C4-2B (cell line): ENCODE measurements around the gene USP50.
"Not testable (repeated sequence)": the region's sequence is repeated elsewhere in the genome, so short reads cannot be mapped to it uniquely, and the experiment has no call there.

Source experiments
- H3K27ac ChIP-seq: fragments of 450-650 bp; 2 replicates; pipeline ENCODE4 v1.5.1; 2017
- ZFX ChIP-seq: fragments of 450-650 bp; IDR thresholded peaks from 2 replicates; pipeline ENCODE4 v1.6.1; 2017
- TF ChIP-seq, protein P1 (sequence below): fragments of 450-650 bp; conservative IDR thresholded peaks from 2 replicates; pipeline ENCODE4 v1.5.1; 2017; ENCODE audit warnings: mild to moderate bottlenecking

USP50 gene

DNA sequence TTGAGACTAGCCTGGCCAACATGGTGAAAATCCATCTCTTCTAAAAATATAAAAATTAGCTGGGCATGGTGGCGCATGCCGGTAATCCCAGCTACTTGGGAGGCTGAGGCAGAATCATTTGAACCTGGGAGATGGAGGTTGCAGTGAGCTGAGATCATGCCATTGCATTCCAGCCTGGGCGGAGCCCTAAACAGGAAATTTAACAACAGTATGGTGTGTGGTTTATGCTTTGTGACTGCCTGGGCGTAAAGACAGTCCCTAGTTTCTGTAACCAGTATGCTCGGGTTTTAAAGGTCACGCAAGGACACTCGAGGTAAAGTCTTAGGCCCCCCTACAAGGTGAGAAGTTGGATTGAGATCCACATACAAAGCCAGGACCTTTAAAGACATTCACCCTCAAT is 43.3 kb downstream of the USP50 start:
- no peak for TF ChIP-seq ZFX
- TF ChIP-seq, protein P1, sequence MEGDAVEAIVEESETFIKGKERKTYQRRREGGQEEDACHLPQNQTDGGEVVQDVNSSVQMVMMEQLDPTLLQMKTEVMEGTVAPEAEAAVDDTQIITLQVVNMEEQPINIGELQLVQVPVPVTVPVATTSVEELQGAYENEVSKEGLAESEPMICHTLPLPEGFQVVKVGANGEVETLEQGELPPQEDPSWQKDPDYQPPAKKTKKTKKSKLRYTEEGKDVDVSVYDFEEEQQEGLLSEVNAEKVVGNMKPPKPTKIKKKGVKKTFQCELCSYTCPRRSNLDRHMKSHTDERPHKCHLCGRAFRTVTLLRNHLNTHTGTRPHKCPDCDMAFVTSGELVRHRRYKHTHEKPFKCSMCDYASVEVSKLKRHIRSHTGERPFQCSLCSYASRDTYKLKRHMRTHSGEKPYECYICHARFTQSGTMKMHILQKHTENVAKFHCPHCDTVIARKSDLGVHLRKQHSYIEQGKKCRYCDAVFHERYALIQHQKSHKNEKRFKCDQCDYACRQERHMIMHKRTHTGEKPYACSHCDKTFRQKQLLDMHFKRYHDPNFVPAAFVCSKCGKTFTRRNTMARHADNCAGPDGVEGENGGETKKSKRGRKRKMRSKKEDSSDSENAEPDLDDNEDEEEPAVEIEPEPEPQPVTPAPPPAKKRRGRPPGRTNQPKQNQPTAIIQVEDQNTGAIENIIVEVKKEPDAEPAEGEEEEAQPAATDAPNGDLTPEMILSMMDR: no peak
- H3K27ac ChIP-seq: no peak overlapping the region; the same call in 1 of the 2 replicates

DNA sequence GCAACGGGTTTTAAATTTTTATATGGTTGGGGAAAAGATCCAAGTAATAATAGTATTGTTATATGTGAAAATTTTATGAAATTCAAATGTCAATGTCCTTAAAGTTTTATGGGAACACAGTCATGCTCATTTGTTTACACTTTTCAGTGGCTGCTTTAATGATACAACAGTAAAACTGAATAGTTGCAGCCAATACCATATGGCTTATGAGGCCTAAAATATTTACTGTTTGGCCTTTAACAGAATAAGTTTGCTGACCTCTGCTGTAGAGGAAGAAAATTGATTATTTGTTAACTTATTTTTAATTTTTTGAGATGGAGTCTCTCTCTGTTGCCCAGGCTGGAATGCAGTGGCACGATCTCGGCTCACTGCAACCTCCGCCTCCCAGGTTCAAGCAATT is 44.7 kb downstream of the USP50 start:
- no peak for TF ChIP-seq ZFX
- TF ChIP-seq, protein P1: peak; percentile 64
- H3K27ac ChIP-seq: peak overlapping the region; percentile 74

DNA sequence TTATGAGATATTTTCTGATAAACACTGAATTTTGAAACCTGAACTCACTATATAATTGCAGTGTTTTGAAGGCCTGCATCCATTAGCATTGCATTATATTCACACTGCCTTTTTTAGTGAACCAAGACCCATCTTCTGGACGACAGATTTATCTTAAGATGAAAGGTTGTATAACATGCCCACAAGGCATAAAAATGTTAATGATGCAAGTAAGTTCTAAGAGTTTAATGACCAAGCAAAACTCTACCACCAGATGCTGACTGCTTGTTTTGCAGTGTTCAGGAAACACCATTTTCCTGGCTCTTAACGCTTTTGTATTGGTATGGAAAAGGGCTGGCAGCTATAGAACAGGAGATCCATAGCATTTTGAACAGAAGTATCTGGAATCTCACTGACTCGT is 46.1 kb downstream of the USP50 start:
- H3K27ac ChIP-seq: no peak overlapping the region
- TF ChIP-seq, protein P1: no peak
- no peak for TF ChIP-seq ZFX

DNA sequence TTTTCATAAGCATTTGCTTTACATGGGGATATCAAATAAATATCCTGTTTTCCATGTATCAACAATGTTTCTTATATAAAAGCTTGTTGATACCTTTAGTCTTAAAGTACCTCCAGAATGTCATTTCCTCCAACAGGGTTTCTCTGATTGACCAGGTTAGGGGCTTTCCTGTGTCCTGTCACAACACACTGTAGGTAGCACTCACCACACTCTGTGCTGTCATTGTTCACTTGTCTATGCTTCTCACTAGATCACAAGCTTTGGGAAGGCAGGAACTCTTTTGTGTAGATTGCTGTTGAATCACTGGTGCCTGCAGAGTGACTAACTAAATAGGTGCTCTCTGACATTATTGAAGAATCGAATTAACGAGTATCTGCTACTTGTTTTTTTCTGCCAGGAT is 49.8 kb downstream of the USP50 start:
- TF ChIP-seq, protein P1: no peak
- TF ChIP-seq ZFX: no peak
- no peak overlapping the region for H3K27ac ChIP-seq

DNA sequence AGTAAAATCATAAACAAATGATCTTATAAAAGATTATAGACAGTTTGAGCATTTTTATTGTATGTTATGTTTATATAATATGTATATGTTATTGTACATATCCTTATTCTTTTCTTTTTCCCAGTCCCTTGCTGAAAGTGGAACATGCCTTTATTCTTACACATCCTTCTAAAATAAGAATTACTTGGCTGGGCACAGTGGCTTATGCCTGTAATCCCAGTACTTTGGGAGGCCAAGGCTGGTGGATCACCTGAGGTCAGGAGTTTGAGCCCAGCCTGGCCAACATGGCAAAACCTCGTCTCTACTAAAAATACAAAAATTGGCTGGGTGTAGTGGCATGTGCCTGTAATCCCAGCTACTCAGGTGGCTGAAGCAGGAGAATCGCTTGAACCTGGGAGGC is 51.9 kb downstream of the USP50 start:
- H3K27ac ChIP-seq: not testable (repeated sequence)

DNA sequence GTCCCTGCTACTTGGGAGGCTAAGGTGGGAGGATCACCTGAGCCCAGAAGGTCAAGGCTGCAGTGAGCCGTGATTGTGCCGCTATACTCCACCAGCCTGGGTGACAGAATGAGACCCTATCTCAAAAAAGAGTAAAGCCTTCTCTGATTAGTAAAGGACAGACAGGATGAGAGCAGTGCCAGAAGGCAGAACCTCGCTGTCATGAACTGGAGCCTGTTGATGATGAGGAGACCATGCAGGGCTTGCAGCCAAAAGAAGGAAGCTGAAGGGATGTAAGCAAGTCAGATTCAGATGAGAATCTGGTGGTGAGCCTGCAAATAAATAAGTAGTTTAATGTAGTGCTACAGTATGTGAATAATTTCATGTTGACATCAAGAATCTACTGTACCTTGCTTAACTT is 52.8 kb downstream of the USP50 start:
- no peak overlapping the region for H3K27ac ChIP-seq
- TF ChIP-seq, protein P1: no peak
- TF ChIP-seq ZFX: no peak

DNA sequence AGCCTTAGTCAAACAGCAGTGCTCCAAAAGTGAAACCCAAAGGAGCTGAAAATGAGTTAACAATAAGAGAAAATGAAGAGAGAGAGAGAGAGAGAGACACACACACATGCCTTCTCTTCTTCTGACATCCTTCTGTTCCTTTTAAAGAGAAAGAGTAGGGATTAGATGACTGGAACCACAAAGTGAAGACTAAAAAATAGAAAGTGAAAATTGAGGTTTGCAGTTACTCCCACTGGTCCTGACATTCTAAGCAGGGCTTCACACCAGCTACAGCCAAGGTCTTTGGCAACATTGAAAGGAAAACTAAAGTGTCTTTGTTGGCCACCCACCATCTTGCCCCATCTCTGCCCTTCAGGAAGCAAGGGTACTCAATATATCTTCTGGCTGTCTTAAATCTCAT is 59.2 kb downstream of the USP50 start:
- H3K27ac ChIP-seq: no peak overlapping the region
- TF ChIP-seq, protein P1: no peak
- no peak for TF ChIP-seq ZFX

DNA sequence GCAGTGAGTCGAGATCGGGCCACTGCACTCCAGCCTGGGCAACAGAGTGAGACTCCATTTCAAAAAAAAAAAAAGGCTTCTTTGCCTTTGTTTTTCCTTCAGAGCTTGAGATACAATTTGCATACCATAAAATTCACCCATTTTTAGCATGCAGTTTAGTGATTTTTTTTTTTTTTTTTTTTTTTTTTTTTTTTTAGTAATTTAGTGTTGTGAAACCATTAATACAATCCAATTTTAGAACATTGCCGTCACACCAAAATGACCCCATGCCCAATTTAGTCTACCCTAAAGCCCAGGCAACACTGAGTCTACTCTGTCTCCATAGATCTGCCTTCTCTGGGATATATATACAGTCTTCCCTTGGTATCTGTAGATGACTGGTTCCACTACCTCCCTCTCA is 61.1 kb downstream of the USP50 start:
- TF ChIP-seq ZFX: no peak
- TF ChIP-seq, protein P1: no peak
- H3K27ac ChIP-seq: no peak overlapping the region
